ENCODE results near the gene NHEJ1.

The NHEJ1 gene

GRCh38 chr2:219125886-219126270 lies 34.7 kb downstream of the NHEJ1 start:
- Mint-ChIP-seq H3K36me3 (ENCODE audit: low read depth) (no peaks in the 10 kb centered on the region), H3K9me3 (no peaks in the 10 kb centered on the region), H3K27me3 (ENCODE audit: low read depth, poor library complexity) (peaks cover 8% of the 10 kb centered on the region), H3K4me1 (peaks cover 5% of the 10 kb centered on the region), H3K27ac (no peak overlapping the region), H3K4me3 (no peak overlapping the region)
- no peak for TF ChIP-seq CTCF (IDR thresholded peaks at IDR 0.05)
- DNase-seq, result no peak

GRCh38 chr2:219125225-219125885 lies 35.3 kb downstream of the NHEJ1 start:
- Mint-ChIP-seq H3K36me3 (ENCODE audit: low read depth) (no peaks in the 10 kb centered on the region), H3K9me3 (no peaks in the 10 kb centered on the region), H3K27me3 (ENCODE audit: low read depth, poor library complexity) (peaks cover 11% of the 10 kb centered on the region), H3K27ac (no peak overlapping the region), H3K4me3 (no peak overlapping the region), H3K4me1 (peaks cover 5% of the 10 kb centered on the region)
- DNase-seq, result no peak
- TF ChIP-seq CTCF (IDR thresholded peaks at IDR 0.05), result no peak

- no peaks in the 10 kb centered on the region for H3K36me3 Mint-ChIP-seq (ENCODE audit: low read depth)
- H3K27me3 Mint-ChIP-seq (ENCODE audit: low read depth, poor library complexity), result peaks cover 16% of the 10 kb centered on the region
- no peaks in the 10 kb centered on the region for H3K9me3 Mint-ChIP-seq
- DNase-seq, result no peak
- peak overlapping the region; percentile 5 for H3K27ac Mint-ChIP-seq
- H3K4me1 Mint-ChIP-seq, result peaks cover 6% of the 10 kb centered on the region
- no peak overlapping the region for H3K4me3 Mint-ChIP-seq
- no peak for TF ChIP-seq CTCF (IDR thresholded peaks at IDR 0.05)
Measured at GRCh38 chr2:219124381-219125110, 36.1 kb downstream of the NHEJ1 start.

DNA sequence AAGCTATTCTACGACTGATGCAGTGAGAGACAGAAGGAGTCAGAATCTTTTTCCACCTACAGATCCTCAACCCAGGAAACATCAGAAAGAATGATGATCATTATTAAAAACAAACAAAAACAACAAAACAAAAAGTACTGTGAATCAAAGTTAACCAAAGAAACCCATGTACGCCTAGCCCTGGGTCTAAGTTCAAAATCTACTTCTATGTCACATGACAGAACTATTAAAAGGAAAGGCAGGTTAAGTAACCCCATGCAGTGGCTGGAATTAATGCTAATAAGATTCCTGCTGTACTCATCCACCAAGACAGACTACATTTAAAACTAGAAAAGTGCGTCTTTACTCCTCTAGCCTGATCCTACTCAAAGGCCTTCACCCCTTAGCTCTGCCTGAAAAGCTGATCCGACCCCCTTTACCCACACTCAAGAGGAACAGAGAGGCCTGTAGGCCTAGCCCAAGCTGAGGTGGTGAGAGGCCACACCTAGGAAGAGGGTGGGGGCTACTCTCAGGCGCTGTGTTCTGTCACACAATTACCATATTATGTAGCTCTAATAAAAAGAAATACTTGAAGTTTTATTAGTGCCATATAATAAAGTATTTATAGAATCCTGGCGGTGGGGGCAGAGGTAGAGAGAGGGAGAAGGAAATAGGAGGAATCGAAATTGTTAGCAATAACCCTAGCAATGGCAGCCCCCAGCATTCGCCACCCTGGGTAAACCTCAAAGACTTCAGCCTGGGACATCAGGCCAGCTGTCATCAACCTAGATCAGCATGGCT lies 37.1 kb downstream of the NHEJ1 start:
- no peak for TF ChIP-seq CTCF (IDR thresholded peaks at IDR 0.05)
- Mint-ChIP-seq H3K27ac (no peak overlapping the region), H3K4me3 (no peak overlapping the region), H3K36me3 (ENCODE audit: low read depth) (no peaks in the 10 kb centered on the region), H3K9me3 (no peaks in the 10 kb centered on the region), H3K27me3 (ENCODE audit: low read depth, poor library complexity) (peaks cover 17% of the 10 kb centered on the region), H3K4me1 (peaks cover 16% of the 10 kb centered on the region)
- no peak for DNase-seq

DNA sequence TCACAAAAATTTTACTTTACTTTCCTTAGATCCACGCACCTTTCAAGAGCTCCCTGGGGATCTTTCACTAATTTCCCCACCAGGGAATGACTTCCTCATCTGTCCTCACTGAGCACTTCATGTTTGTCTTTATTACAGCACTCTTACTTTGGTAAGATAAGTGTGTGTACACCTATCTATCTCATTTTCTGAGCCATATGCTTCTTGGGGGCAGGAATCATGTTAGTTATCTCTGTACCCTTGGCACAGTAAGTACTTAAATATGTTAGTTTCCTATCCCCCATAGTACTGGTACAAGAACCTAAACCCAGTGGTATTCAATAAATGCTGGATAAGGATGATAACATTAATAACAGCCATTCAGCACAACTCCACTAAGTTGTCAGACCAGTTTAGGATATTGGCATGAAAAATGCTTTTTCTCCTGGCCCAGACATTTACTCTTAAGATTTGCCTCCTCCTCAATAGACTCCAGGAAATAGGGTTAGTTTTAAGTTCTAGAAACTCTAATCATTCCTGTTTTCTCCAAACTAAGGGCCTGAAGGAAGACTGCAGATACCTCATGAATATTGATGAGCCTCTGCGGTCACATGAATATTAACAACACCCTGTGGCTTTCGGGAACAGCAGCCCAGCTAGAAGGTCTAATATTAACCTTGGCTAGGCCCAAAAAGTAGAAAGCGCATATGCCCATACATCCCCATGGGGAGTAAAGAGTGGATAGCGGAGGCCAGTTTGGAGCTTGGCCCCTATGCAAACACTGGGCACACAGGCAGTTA lies 38.2 kb downstream of the NHEJ1 start:
- no peak overlapping the region for H3K4me3 Mint-ChIP-seq
- DNase-seq, result no peak
- no peaks in the 10 kb centered on the region for H3K9me3 Mint-ChIP-seq
- TF ChIP-seq CTCF (IDR thresholded peaks at IDR 0.05), result no peak
- peaks cover 28% of the 10 kb centered on the region for H3K4me1 Mint-ChIP-seq
- peaks cover 17% of the 10 kb centered on the region for H3K27me3 Mint-ChIP-seq (ENCODE audit: low read depth, poor library complexity)
- no peak overlapping the region for H3K27ac Mint-ChIP-seq
- no peaks in the 10 kb centered on the region for H3K36me3 Mint-ChIP-seq (ENCODE audit: low read depth)
